ENCODE results near the gene ANXA3.

Gene ANXA3

GRCh38 chr4:78611215-78611558, 59.6 kb downstream of the ANXA3 start:
- DNase-seq (ENCODE audit: low read depth) = no peak

GRCh38 chr4:78612398-78613178, 61.0 kb downstream of the ANXA3 start:
- no peak for DNase-seq (ENCODE audit: low read depth)

GRCh38 chr4:78613522-78614321, 62.2 kb downstream of the ANXA3 start:
- no peak for DNase-seq (ENCODE audit: low read depth)

- no peak for DNase-seq (ENCODE audit: low read depth)
Observed at GRCh38 chr4:78616046-78616498, 64.5 kb downstream of the ANXA3 start.

- no peak for DNase-seq (ENCODE audit: low read depth)
Observed at GRCh38 chr4:78618436-78618835, 66.9 kb downstream of the ANXA3 start.

GRCh38 chr4:78621395-78621794, 69.8 kb downstream of the ANXA3 start:
- no peak for DNase-seq (ENCODE audit: low read depth)

- DNase-seq (ENCODE audit: low read depth) = no peak
Observed at GRCh38 chr4:78622253-78622979, 70.8 kb downstream of the ANXA3 start.

- DNase-seq (ENCODE audit: low read depth) = no peak
Observed at GRCh38 chr4:78624048-78624447, 72.5 kb downstream of the ANXA3 start.

- no peak for DNase-seq (ENCODE audit: low read depth)
Observed at GRCh38 chr4:78625073-78625472, 73.5 kb downstream of the ANXA3 start.

GRCh38 chr4:78627046-78627965, 75.7 kb downstream of the ANXA3 start:
- no peak for DNase-seq (ENCODE audit: low read depth)

GRCh38 chr4:78627966-78628678, 76.6 kb downstream of the ANXA3 start:
- DNase-seq (ENCODE audit: low read depth) = no peak

GRCh38 chr4:78629991-78630541, 78.5 kb downstream of the ANXA3 start:
- no peak for DNase-seq (ENCODE audit: low read depth)

- DNase-seq (ENCODE audit: low read depth) = no peak
Observed at GRCh38 chr4:78630615-78631014, 79.0 kb downstream of the ANXA3 start.

- DNase-seq (ENCODE audit: low read depth) = no peak
Observed at GRCh38 chr4:78634011-78634664, 82.6 kb downstream of the ANXA3 start.

- no peak for DNase-seq (ENCODE audit: low read depth)
Observed at GRCh38 chr4:78638337-78639172, 87.0 kb downstream of the ANXA3 start.

GRCh38 chr4:78640714-78641113, 89.1 kb downstream of the ANXA3 start:
- no peak for DNase-seq (ENCODE audit: low read depth)

GRCh38 chr4:78642934-78643333, 91.4 kb downstream of the ANXA3 start:
- no peak for DNase-seq (ENCODE audit: low read depth)

GRCh38 chr4:78644063-78644691, 92.6 kb downstream of the ANXA3 start:
- no peak for DNase-seq (ENCODE audit: low read depth)

Measured in stimulated activated CD8-positive, alpha-beta memory T cell treated with anti-CD3 and anti-CD28 coated beads, Interleukin-15, amount 100 ng/mL, for 24 hours (primary cell).